OCI-LY1 (cell line): ENCODE data around the gene XYLT1.
A peak's percentile ranks its signal among the peaks of the same experiment; 100 is the strongest.

Experiments
- H2AFZ ChIP-seq: fragments of 200-600 bp; sonication (generic), shearing (Covaris generic); 2 replicates; pipeline ENCODE4 v1.6.0; 2014; ENCODE audit warnings: antibody characterized with exemption, mild to moderate bottlenecking, low read length
- H3F3A ChIP-seq: fragments of 200-600 bp; sonication (generic), shearing (Covaris generic); 2 replicates; pipeline ENCODE4 v1.6.0; 2014; ENCODE audit warnings: mild to moderate bottlenecking, antibody characterized with exemption, low read length, moderate library complexity; ENCODE audit not compliant: insufficient read depth
- H3K27ac ChIP-seq: fragments of 200-600 bp; sonication (generic); 2 replicates; pipeline ENCODE4 v1.5.1; 2014; ENCODE audit warnings: low read length, mixed run types, mild to moderate bottlenecking, low read depth; ENCODE audit not compliant: poor library complexity, severe bottlenecking
- H3K27me3 ChIP-seq: fragments of 200-600 bp; sonication (generic); 2 replicates; pipeline ENCODE4 v1.6.0; 2014; ENCODE audit warnings: antibody characterized with exemption, mild to moderate bottlenecking, low read length, moderate library complexity; ENCODE audit not compliant: insufficient read depth
- H3K36me3 ChIP-seq: fragments of 200-600 bp; sonication (generic); 2 replicates; pipeline ENCODE4 v1.6.1; 2014; ENCODE audit warnings: mild to moderate bottlenecking, antibody characterized with exemption, low read length, moderate library complexity, mixed read lengths; ENCODE audit not compliant: insufficient read depth
- H3K4me1 ChIP-seq: fragments of 200-600 bp; sonication (generic); 2 replicates; pipeline ENCODE4 v1.5.1; 2014; ENCODE audit warnings: mild to moderate bottlenecking, low read length, moderate library complexity; ENCODE audit not compliant: insufficient read depth, severe bottlenecking
- H3K4me2 ChIP-seq: fragments of 200-600 bp; sonication (generic), shearing (Covaris generic); 2 replicates; pipeline ENCODE4 v1.6.1; 2014; ENCODE audit warnings: low read length
- H3K4me3 ChIP-seq: fragments of 200-600 bp; sonication (generic); 2 replicates; pipeline ENCODE4 v1.5.1; 2014; ENCODE audit warnings: low read length, low read depth, mild to moderate bottlenecking, mixed read lengths; ENCODE audit not compliant: poor library complexity, severe bottlenecking
- H3K79me2 ChIP-seq: fragments of 200-600 bp; shearing (Covaris generic); 2 replicates; pipeline ENCODE4 v1.6.1; 2016; ENCODE audit warnings: mixed run types, low read length, mixed read lengths; ENCODE audit not compliant: insufficient read depth
- H3K9ac ChIP-seq: fragments of 200-600 bp; sonication (generic), shearing (Covaris generic); 2 replicates; pipeline ENCODE4 v1.6.1; 2014; ENCODE audit warnings: mild to moderate bottlenecking, low read length, mixed read lengths
- H3K9me2 ChIP-seq: fragments of 200-600 bp; sonication (generic), shearing (Covaris generic); 2 replicates; pipeline ENCODE4 v1.6.1; 2014; ENCODE audit warnings: low read depth, mild to moderate bottlenecking, low read length, mixed read lengths
- H3K9me3 ChIP-seq: fragments of 200-600 bp; shearing (Covaris generic); 2 replicates; pipeline ENCODE4 v1.6.1; 2014; ENCODE audit warnings: low read length, mixed read lengths
- H4K20me1 ChIP-seq: fragments of 200-600 bp; sonication (generic), shearing (Covaris generic); 2 replicates; pipeline ENCODE4 v1.6.0; 2016; ENCODE audit warnings: mild to moderate bottlenecking, low read length; ENCODE audit not compliant: insufficient read depth
- EZH2 ChIP-seq: fragments of 200-600 bp; sonication (generic), shearing (Covaris generic); IDR thresholded peaks from 2 replicates; pipeline ENCODE4 v1.8.0; 2017; ENCODE audit warnings: borderline replicate concordance, mixed run types, mild to moderate bottlenecking, antibody characterized with exemption, low read length, moderate library complexity, mixed read lengths
- TF ChIP-seq, protein P1 (sequence below): fragments of 200-600 bp; sonication (generic), shearing (Covaris generic); IDR thresholded peaks from 2 replicates; pipeline ENCODE4 v1.5.1; 2017; ENCODE audit warnings: mild to moderate bottlenecking, antibody characterized with exemption, low read length, moderate library complexity, mixed read lengths

XYLT1 gene

DNA sequence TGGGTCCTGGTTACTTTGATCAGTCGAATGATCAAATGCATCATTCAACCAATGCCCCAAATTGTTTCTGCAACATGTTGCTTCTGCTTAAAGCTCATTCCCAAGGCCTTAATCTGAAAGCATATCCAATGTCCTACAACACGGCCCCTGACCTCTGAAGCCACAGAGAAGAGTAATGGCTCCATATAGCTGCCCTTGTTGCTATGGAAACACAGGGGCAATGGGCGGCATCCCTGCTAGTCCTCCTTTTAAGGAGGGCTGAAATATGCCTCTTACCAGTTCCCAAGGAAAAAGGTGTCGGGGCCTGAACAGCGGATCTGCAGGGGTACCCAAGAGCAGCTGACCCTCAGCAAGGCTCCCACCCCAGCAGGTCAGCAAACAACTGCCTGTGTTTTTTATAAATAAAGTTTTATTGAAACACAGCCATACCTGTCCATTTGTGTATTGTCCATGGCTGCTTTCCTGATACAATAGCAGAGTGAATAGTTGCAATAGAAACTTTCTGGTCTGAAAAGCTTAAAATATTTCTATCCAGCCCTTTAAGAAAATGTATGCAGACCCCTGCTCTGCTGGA is 210.4 kb downstream of the XYLT1 start:
- H3F3A ChIP-seq, result no peaks in the 10 kb centered on the region
- no peaks in the 10 kb centered on the region for H3K9me3 ChIP-seq
- H4K20me1 ChIP-seq, result no peaks in the 10 kb centered on the region
- H2AFZ ChIP-seq, result no peak overlapping the region
- peaks cover 23% of the 10 kb centered on the region for H3K36me3 ChIP-seq
- H3K4me1 ChIP-seq, result peaks cover 36% of the 10 kb centered on the region
- H3K9me2 ChIP-seq, result no peaks in the 10 kb centered on the region
- H3K9ac ChIP-seq, result no peak overlapping the region
- no peak overlapping the region for H3K4me3 ChIP-seq
- no peak overlapping the region for H3K4me2 ChIP-seq
- no peaks in the 10 kb centered on the region for H3K79me2 ChIP-seq
- TF ChIP-seq, protein P1, sequence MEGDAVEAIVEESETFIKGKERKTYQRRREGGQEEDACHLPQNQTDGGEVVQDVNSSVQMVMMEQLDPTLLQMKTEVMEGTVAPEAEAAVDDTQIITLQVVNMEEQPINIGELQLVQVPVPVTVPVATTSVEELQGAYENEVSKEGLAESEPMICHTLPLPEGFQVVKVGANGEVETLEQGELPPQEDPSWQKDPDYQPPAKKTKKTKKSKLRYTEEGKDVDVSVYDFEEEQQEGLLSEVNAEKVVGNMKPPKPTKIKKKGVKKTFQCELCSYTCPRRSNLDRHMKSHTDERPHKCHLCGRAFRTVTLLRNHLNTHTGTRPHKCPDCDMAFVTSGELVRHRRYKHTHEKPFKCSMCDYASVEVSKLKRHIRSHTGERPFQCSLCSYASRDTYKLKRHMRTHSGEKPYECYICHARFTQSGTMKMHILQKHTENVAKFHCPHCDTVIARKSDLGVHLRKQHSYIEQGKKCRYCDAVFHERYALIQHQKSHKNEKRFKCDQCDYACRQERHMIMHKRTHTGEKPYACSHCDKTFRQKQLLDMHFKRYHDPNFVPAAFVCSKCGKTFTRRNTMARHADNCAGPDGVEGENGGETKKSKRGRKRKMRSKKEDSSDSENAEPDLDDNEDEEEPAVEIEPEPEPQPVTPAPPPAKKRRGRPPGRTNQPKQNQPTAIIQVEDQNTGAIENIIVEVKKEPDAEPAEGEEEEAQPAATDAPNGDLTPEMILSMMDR, result no peak
- no peak for TF ChIP-seq EZH2
- H3K27ac ChIP-seq, result no peak overlapping the region
- no peaks in the 10 kb centered on the region for H3K27me3 ChIP-seq

DNA sequence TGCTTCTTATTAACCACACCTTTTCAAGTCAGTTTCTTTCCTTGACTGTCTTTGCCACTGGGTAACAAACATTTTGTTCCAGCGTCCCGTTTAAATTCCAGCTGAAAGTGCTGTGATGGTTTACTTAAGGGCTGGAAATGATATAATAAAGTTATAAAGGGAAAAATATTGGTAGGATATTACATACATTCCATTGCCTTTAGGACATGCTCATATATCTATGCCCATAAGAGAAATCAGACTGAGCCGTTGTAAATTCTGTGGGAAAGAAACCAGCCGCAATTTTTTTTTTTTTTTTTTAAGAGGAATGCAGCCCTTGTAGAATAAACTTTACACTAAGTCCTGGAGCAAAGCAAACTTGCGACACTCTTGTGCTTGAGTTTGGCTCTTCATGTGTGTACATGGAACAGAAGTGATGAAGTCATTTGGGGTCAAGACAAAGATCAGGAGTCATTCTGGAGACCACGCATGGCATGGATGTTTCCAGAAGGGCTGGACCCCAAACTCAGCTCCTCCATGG is 210.9 kb downstream of the XYLT1 start:
- H3K4me1 ChIP-seq, result peaks cover 36% of the 10 kb centered on the region
- no peak overlapping the region for H2AFZ ChIP-seq
- H3K27ac ChIP-seq, result peak overlapping the region; percentile 77
- H4K20me1 ChIP-seq, result no peaks in the 10 kb centered on the region
- H3K27me3 ChIP-seq, result no peaks in the 10 kb centered on the region
- H3F3A ChIP-seq, result no peaks in the 10 kb centered on the region
- H3K9me2 ChIP-seq, result no peaks in the 10 kb centered on the region
- H3K9me3 ChIP-seq, result no peaks in the 10 kb centered on the region
- no peaks in the 10 kb centered on the region for H3K79me2 ChIP-seq
- H3K4me3 ChIP-seq, result peak overlapping the region; percentile 29
- TF ChIP-seq EZH2, result no peak
- TF ChIP-seq, protein P1, result no peak
- H3K36me3 ChIP-seq, result peaks cover 23% of the 10 kb centered on the region
- H3K9ac ChIP-seq, result no peak overlapping the region
- H3K4me2 ChIP-seq, result peak overlapping the region; percentile 67

DNA sequence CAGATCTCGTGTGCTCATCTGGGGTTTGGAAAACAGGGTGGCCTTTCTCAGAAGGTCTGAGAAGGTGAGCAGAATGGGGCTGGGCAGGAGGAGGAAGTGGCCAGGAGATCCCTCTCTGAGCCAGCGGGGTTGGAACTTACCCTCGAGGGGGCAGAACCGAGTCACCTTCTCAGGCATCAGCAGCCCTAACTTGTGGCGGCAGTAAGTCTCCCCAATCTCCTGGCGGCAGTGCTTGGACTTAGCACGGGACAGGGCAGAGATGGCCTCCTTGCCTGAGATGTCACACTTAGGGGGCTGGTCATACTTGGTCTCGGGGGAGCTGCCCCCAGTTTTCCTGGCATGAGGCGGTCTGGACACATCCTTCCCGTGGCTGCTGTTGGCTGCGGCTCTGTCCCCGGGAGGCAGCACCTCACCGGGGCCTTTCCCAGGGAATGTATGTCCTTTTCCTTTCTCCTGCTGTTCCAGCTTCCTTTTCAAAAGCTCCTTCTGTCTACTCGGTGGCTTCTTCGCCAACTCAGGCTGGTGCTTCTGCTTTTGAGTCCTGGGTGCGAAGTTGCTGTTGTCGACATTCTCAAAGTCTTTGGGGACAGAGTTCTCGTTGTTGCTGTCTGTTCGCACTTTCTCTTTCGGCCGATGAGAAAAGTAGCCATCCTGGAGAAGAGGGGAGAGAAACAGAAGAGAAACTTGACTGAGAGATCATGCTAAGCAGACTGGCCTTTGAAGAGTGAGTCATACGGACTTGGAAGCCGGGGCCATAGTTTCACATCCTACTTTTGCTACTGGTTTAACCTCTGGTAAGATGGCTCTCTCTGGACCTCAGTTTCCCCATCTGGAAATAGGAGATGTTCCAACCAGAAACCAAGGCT is 211.7 kb downstream of the XYLT1 start:
- Histone ChIP-seq H2AFZ (no peak overlapping the region), H3K4me3 (peak overlapping the region; percentile 29), H3K9me3 (no peaks in the 10 kb centered on the region), H3K9ac (peak overlapping the region; percentile 50), H3K79me2 (no peaks in the 10 kb centered on the region), H3K4me1 (peaks cover 36% of the 10 kb centered on the region), H3K27me3 (no peaks in the 10 kb centered on the region), H3K36me3 (peaks cover 23% of the 10 kb centered on the region), H3K4me2 (peak overlapping the region; percentile 67), H3K27ac (peak overlapping the region; percentile 77), H4K20me1 (no peaks in the 10 kb centered on the region), H3F3A (no peaks in the 10 kb centered on the region), H3K9me2 (no peaks in the 10 kb centered on the region)
- no peak for TF ChIP-seq EZH2
- TF ChIP-seq, protein P1, result peak; percentile 59
